Measurements from ENCODE around the gene APBA2.

DNA sequence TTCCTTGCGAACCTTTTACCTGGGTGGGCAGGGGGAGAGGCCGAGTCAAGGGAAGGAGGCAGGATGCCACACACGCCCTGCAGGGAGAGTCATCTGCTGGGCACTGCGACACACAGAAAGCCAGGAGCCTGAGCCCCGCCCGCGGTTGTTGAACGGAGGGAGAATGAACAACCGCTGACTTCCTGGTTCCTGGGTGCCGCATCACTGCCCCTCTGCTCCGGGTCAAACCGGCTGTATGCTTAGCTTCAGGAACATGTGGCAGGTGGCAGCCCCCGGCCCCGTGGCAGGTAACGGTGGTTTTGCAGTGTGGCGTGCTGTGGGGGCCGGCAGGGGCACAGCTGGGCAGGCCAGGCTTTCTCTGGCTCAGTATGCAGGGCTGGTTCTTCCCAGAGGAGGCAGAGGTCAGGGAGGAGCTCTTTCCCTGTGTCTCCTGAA, 33.4 kb downstream of the APBA2 start:
- TF ChIP-seq CTCF (IDR thresholded peaks at IDR 0.05 in 8 of 11, conservative IDR thresholded peaks at IDR 0.05 in 3 of 11), result no peak
- TF ChIP-seq POLR2A (IDR thresholded peaks at IDR 0.05), result no peak
- TF ChIP-seq POLR2AphosphoS5 (IDR thresholded peaks at IDR 0.05), result peak in 2 of 3 donors; percentile 8 to 39
